Peyer's patch (tissue), 4 donors: ENCODE data around the gene ARL15. TPM values are rescaled to one million over a fixed set of nuclear protein-coding genes. Genes with fewer than 3 reads are reported as not detected.
"Not testable (repeated sequence)": the region's sequence is repeated elsewhere in the genome, so short reads cannot be mapped to it uniquely, and the experiment has no call there.

ENCODE experiments used
- DNase-seq, 3 donors: peaks; one replicate each; pipeline ENCODE4 v3.0.0-alpha.2; 2017 to 2019
- H3K27ac ChIP-seq, 4 donors: fragments of 200-600 bp; sonication (generic); one replicate each; pipeline ENCODE4 v1.5.1; 2016 to 2019
- H3K27me3 ChIP-seq, 2 donors: fragments of 200-600 bp; sonication (generic); one replicate each; pipeline ENCODE4 v1.5.1; 2019
- H3K36me3 ChIP-seq, 3 donors: fragments of 200-600 bp; sonication (generic); one replicate each; pipeline ENCODE4 v1.5.1; 2016 to 2019
- H3K4me1 ChIP-seq, 4 donors: fragments of 200-600 bp; sonication (generic); one replicate each; pipeline ENCODE4 v1.5.1; 2016 to 2019
- H3K4me3 ChIP-seq, 4 donors: fragments of 200-600 bp; sonication (generic); 1 replicate in 3 of 4; 2 replicates in 1 of 4; pipeline ENCODE4 v1.5.1; 2016 to 2019; ENCODE audit warnings: mild to moderate bottlenecking in 1 of 4
- H3K9me3 ChIP-seq, 4 donors: fragments of 200-600 bp; sonication (generic); one replicate each; pipeline ENCODE4 v1.5.1; 2016 to 2019; ENCODE audit warnings: mild to moderate bottlenecking in 1 of 4
- POLR2A ChIP-seq, 2 donors: fragments of 450-650 bp; IDR thresholded peaks; one replicate each; pipeline ENCODE4 v1.5.1; 2017; ENCODE audit warnings: antibody characterized with exemption in 2 of 2, mild to moderate bottlenecking in 2 of 2, moderate library complexity in 2 of 2
- total RNA-seq, 4 donors: library from RNA; depleted of rRNA; stranded (reverse); fragments of >200 nt; gene quantifications; one replicate each; pipeline ENCODE4 v1.1.0, GENCODE V29; 2016
- TF ChIP-seq, protein P1 (sequence below), 6 experiments: fragments of 450-650 bp in 4 of 6; fragments of 200-600 bp in 2 of 6; sonication (generic) in 1 of 6; IDR thresholded peaks; one replicate each; pipeline ENCODE4 v1.5.1; 2017 to 2019; ENCODE audit warnings: antibody characterized with exemption in 6 of 6, mild to moderate bottlenecking in 3 of 6, moderate library complexity in 1 of 6

The ARL15 gene
- 10 to 100 TPM; 18.0 to 44.5 (median 38.7) TPM for total RNA-seq

DNA sequence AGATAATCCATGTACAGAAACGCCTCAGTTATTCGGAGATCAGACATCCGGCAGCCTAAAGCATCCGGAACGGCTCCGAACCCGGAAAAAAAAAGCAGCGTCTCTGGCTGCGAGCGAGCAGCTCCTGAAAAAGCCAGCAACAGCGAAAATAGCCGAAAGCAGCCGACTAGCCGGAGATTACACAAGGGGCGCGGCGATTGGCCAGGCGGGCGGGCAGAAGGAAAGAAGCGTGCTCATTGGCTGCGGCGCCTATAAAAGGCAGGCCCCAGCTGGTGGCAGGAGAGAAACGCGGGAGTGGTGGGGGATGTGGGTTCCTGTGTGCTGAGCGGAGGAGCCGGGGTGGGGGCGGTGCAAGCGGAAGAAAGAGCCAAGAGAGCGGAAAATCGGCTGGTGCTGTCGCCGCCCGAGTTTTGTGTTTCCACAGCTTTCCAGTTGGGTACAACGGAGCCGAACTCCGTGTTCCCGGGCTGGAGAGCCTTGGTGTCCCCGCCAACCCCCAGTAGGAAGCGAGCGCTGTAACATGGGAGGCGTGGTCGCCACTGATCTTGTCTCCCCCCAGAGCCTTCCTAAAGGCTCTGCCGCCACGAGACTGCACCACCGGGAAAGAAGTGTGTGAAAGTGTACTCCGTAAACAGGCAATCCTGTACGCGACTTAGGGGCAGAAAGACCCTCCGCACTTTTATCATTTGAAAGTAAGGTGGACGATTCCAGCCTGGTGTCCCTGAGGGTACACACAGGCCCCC lies at the start of gene ARL15:
Gene ARL15, minus strand, starts transcription at position 141 of the 743 bp plus-strand sequence.
- peaks cover 0 to 18% (median 0%) of the 10 kb centered on the region in 4 donors for H3K4me1 ChIP-seq
- peak; percentile 99 for DNase-seq
- peak within 1 kb of the TSS; percentile 72 to 95 (median 92) for H3K4me3 ChIP-seq
- H3K9me3 ChIP-seq = no peaks in the 10 kb centered on the region
- H3K27ac ChIP-seq = peak within 1 kb of the TSS; percentile 85 to 92 (median 87)
- no peaks in the 10 kb centered on the region for H3K27me3 ChIP-seq
- H3K36me3 ChIP-seq = no peaks in the 10 kb centered on the region
- TF ChIP-seq, protein P1, sequence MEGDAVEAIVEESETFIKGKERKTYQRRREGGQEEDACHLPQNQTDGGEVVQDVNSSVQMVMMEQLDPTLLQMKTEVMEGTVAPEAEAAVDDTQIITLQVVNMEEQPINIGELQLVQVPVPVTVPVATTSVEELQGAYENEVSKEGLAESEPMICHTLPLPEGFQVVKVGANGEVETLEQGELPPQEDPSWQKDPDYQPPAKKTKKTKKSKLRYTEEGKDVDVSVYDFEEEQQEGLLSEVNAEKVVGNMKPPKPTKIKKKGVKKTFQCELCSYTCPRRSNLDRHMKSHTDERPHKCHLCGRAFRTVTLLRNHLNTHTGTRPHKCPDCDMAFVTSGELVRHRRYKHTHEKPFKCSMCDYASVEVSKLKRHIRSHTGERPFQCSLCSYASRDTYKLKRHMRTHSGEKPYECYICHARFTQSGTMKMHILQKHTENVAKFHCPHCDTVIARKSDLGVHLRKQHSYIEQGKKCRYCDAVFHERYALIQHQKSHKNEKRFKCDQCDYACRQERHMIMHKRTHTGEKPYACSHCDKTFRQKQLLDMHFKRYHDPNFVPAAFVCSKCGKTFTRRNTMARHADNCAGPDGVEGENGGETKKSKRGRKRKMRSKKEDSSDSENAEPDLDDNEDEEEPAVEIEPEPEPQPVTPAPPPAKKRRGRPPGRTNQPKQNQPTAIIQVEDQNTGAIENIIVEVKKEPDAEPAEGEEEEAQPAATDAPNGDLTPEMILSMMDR (IDR thresholded peaks at IDR 0.05) = no peak
- peak; percentile 99 to 100 for TF ChIP-seq POLR2A (IDR thresholded peaks at IDR 0.05)

DNA sequence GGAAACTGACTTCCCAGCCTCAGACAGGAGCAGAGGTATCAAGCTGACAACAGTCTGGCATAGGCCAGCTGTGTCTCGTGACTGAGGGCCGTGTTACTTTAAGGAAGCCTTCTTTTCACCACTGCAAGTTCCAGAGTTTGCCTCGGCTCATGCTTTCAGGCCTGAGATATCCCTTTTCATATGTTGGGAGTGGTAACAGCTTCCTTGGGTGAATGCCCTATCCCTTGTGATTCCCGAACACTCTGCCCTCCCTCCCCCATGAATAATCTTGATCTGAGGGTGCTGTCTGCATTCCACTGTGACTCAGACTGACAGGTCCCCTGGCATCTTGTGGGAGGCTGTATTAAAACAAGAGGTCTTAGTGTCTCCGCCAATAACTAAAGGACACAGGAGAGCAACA lies 49.7 kb upstream of the ARL15 start:
- TF ChIP-seq POLR2A (IDR thresholded peaks at IDR 0.05) = no peak
- TF ChIP-seq, protein P1 (IDR thresholded peaks at IDR 0.05) = no peak
- Histone ChIP-seq H3K27ac (no peak overlapping the region), H3K36me3 (no peaks in the 10 kb centered on the region), H3K4me3 (no peak overlapping the region), H3K9me3 (no peaks in the 10 kb centered on the region), H3K27me3 (no peaks in the 10 kb centered on the region), H3K4me1 (peaks cover 0 to 5% (median 0%) of the 10 kb centered on the region in 4 donors)
- DNase-seq = peak in 1 of 3 donors; percentile 46

DNA sequence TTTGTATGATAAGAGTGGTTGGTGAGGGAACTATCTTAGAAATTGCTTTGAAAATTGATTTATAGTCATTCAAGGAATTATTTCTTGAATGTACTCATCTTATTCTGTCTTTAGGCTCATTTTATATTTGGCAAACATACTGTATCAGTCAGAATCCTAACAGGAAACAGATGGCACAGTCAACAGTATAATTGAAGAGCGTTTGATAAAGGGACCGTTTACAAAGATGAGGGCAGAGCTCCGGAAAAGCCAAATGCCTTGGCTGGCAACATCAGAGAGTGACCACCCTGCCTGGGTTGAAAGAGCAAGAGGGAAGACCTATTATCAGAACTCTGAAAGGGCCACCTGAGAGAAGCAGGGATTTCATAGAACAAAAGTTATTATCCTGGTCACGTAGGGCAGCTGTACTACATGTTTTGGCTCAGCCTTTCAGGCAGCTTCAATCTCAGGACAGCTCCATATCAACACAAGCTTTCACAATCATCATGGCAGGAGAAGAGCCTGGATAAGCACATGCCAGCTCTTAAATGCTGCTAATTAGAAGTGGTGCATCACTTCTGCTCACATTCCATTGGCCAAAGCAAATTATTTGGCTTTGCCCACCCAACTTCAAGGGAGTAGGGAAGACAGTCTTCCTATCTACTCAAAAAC lies 47.2 kb upstream of the ARL15 start:
- no peaks in the 10 kb centered on the region for H3K27me3 ChIP-seq
- TF ChIP-seq, protein P1 (IDR thresholded peaks at IDR 0.05) = no peak
- no peak for TF ChIP-seq POLR2A (IDR thresholded peaks at IDR 0.05)
- no peak for DNase-seq
- H3K4me1 ChIP-seq = peaks cover 0 to 5% (median 0%) of the 10 kb centered on the region in 4 donors
- H3K4me3 ChIP-seq = no peak overlapping the region
- peaks cover 0 to 12% (median 3%) of the 10 kb centered on the region in 4 donors for H3K9me3 ChIP-seq
- H3K27ac ChIP-seq = no peak overlapping the region
- H3K36me3 ChIP-seq = no peaks in the 10 kb centered on the region

DNA sequence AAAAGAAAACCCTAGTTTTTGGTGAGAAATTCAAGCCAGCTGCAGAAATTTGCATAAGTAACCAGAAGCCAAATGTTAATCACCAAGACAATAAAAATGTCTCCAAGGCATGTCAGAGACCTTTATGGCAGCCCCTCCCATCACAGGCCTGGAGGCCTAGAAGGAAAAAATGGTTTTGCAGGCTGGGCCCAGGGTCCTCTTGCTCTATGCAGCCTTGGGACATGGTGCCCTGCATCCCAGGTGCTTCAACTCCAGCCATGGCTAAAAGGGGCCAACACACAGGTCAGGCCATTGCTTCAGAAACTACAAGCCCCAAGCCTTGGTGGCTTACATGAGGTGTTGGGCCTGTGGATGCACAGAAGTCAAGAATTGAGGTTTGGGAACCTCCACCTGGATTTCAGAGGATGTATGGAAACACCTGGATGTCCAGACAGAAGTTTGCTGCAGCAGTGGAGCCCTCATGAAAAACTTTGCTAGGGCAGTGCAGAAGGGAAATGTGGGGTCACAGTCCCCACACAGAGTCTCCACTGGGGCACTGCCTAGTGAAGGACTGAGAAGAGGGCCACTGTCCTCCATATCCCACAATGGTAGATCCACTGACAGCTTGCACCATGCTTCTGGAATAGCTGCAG lies 43.7 kb upstream of the ARL15 start:
- peaks cover 0 to 12% (median 3%) of the 10 kb centered on the region in 4 donors for H3K9me3 ChIP-seq
- H3K36me3 ChIP-seq, H3K4me3 ChIP-seq, H3K4me1 ChIP-seq, H3K27me3 ChIP-seq, H3K27ac ChIP-seq, DNase-seq: not testable (repeated sequence)

DNA sequence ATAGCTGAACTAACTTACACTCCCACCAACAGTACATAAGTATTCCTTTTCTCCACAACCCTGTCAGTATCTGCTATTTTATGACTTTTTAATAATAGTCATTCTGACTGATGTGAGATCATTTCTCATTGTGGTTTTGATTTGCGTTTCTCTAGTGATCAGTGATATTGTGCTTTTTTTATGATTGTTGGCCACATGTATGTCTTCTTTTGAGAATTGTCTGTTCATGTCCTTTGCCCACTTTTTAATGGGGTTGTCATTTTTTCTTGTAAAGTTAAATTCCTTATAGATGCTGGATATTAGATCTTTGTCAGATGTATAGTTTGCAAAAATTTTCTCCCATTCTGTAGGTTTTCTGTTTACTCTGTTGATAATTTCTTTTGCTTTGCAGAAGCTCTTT lies 42.2 kb upstream of the ARL15 start:
- peaks cover 0 to 12% (median 3%) of the 10 kb centered on the region in 4 donors for H3K9me3 ChIP-seq
- not testable (repeated sequence) for H3K27me3 ChIP-seq, H3K27ac ChIP-seq, H3K4me3 ChIP-seq, DNase-seq, H3K36me3 ChIP-seq, H3K4me1 ChIP-seq

DNA sequence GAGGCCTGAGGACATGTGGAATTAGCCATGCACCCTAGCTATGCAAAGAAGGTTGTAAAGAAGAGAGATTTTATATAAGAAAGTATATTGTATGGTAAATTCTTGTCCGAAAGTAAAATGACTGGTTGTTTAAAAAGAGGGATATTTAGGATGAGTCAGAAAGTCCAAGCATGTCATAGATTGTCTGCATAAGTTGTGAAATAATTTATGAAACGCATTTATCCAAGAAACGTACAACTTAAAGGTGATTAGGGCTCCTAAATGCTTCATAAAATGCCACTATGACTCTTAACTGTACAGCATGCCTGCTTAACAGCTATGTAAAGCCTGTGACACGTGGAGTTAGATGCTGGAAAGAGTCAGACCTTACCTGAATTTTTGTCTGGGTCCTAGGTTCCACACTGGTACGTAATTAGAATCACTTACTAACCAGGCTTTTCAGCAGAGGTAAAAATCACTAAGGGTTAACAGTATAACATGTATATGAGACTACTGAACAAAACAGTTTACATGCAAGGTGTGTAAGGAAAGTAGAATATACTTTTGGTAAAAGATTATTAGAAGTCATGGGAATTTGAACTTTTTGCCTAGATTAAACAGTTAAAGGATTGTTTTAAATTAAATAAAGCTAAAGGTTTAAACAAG lies 37.0 kb upstream of the ARL15 start:
- TF ChIP-seq, protein P1 (IDR thresholded peaks at IDR 0.05) = no peak
- TF ChIP-seq POLR2A (IDR thresholded peaks at IDR 0.05) = no peak
- no peak for DNase-seq
- no peaks in the 10 kb centered on the region for H3K4me1 ChIP-seq

More for the DNA sequence above, 37.0 kb upstream of the ARL15 start:
- no peak overlapping the region for H3K27ac ChIP-seq
- no peaks in the 10 kb centered on the region for H3K36me3 ChIP-seq
- H3K4me3 ChIP-seq = no peak overlapping the region
- H3K9me3 ChIP-seq = peaks cover 0 to 3% (median 0%) of the 10 kb centered on the region in 4 donors
- no peaks in the 10 kb centered on the region for H3K27me3 ChIP-seq
